ENCODE results near the gene PTPRF.

Gene PTPRF

GRCh38 chr1:43651902-43652301 lies 121.2 kb downstream of the PTPRF start:
- in situ Hi-C loops (cut with MboI; ENCODE audit: low sequenced_read_pairs) = no loop called here

- in situ Hi-C loops (cut with MboI; ENCODE audit: low sequenced_read_pairs) = no loop called here
Observed at GRCh38 chr1:43653339-43653738, 122.7 kb downstream of the PTPRF start.

- in situ Hi-C loops (cut with MboI; ENCODE audit: low sequenced_read_pairs) = no loop called here
Observed at GRCh38 chr1:43653893-43654292, 123.2 kb downstream of the PTPRF start.

GRCh38 chr1:43655953-43656352 lies 125.3 kb downstream of the PTPRF start:
- in situ Hi-C loops (cut with MboI; ENCODE audit: low sequenced_read_pairs) = no loop called here

GRCh38 chr1:43659212-43660166 lies 128.8 kb downstream of the PTPRF start:
- in situ Hi-C loops (cut with MboI; ENCODE audit: low sequenced_read_pairs) = no loop called here

GRCh38 chr1:43660355-43660754 lies 129.7 kb downstream of the PTPRF start:
- in situ Hi-C loops (cut with MboI; ENCODE audit: low sequenced_read_pairs) = no loop called here

- in situ Hi-C loops (cut with MboI; ENCODE audit: low sequenced_read_pairs) = no loop called here
Observed at GRCh38 chr1:43664369-43664768, 133.7 kb downstream of the PTPRF start.

GRCh38 chr1:43666608-43667007 lies 135.9 kb downstream of the PTPRF start:
- in situ Hi-C loops (cut with MboI; ENCODE audit: low sequenced_read_pairs) = no loop called here

- in situ Hi-C loops (cut with MboI; ENCODE audit: low sequenced_read_pairs) = no loop called here
Observed at GRCh38 chr1:43668956-43669355, 138.3 kb downstream of the PTPRF start.

- in situ Hi-C loops (cut with MboI; ENCODE audit: low sequenced_read_pairs) = no loop called here
Observed at GRCh38 chr1:43669878-43670277, 139.2 kb downstream of the PTPRF start.

GRCh38 chr1:43671193-43671592 lies 140.5 kb downstream of the PTPRF start:
- in situ Hi-C loops (cut with MboI; ENCODE audit: low sequenced_read_pairs) = no loop called here

- in situ Hi-C loops (cut with MboI; ENCODE audit: low sequenced_read_pairs) = no loop called here
Observed at GRCh38 chr1:43671626-43672330, 141.1 kb downstream of the PTPRF start.

GRCh38 chr1:43673261-43673660 lies 142.6 kb downstream of the PTPRF start:
- in situ Hi-C loops (cut with MboI; ENCODE audit: low sequenced_read_pairs) = no loop called here
